Smooth muscle cell (in vitro differentiated cells): Measurements from ENCODE around the gene SIL1. TPM values are rescaled to one million over a fixed set of nuclear protein-coding genes. Genes with fewer than 3 reads are reported as not detected.

Source experiments
- DNase-seq: peaks from one replicate; lab custom pipeline; 2025; ENCODE audit not compliant: unreplicated experiment; lab: John Stamatoyannopoulos, UW
- H2AFZ ChIP-seq: fragments of 200-600 bp; sonication (generic); 2 replicates; pipeline ENCODE4 v1.6.0; 2016; ENCODE audit warnings: antibody characterized with exemption, low read depth, mild to moderate bottlenecking
- H3F3A ChIP-seq: fragments of 200-600 bp; sonication (generic); 2 replicates; pipeline ENCODE4 v1.6.0; 2017; ENCODE audit warnings: antibody characterized with exemption, low read depth
- H3K27ac ChIP-seq: fragments of 200-600 bp; sonication (generic); 2 replicates; pipeline ENCODE4 v1.5.1; 2016; ENCODE audit warnings: low read depth, mild to moderate bottlenecking
- H3K27me3 ChIP-seq: fragments of 200-600 bp; sonication (generic); 2 replicates; pipeline ENCODE4 v1.6.1; 2016; ENCODE audit warnings: low read depth, mild to moderate bottlenecking
- H3K36me3 ChIP-seq: fragments of 200-600 bp; sonication (generic); 2 replicates; pipeline ENCODE4 v1.5.1; 2016; ENCODE audit warnings: low read depth
- H3K4me1 ChIP-seq: fragments of 200-600 bp; sonication (generic); 2 replicates; pipeline ENCODE4 v1.5.1; 2016; ENCODE audit warnings: low read depth
- H3K4me2 ChIP-seq: fragments of 200-600 bp; sonication (generic); 2 replicates; pipeline ENCODE4 v1.6.0; 2016; ENCODE audit warnings: mild to moderate bottlenecking
- H3K4me3 ChIP-seq: fragments of 200-600 bp; sonication (generic); 2 replicates; pipeline ENCODE4 v1.5.1; 2016; ENCODE audit warnings: mild to moderate bottlenecking
- H3K79me2 ChIP-seq: fragments of 200-600 bp; sonication (generic); 2 replicates; pipeline ENCODE4 v1.6.0; 2016; ENCODE audit warnings: low read depth, mild to moderate bottlenecking
- H3K9ac ChIP-seq: fragments of 200-600 bp; sonication (generic); 2 replicates; pipeline ENCODE4 v1.6.0; 2016; ENCODE audit warnings: low read depth
- H3K9me3 ChIP-seq: fragments of 200-600 bp; sonication (generic); replicated peaks from 2 replicates; pipeline ENCODE4 v1.5.1; 2016; ENCODE audit warnings: low read depth
- H4K20me1 ChIP-seq: fragments of 200-600 bp; sonication (generic); 2 replicates; pipeline ENCODE4 v1.6.0; 2016; ENCODE audit warnings: low read depth
- CTCF ChIP-seq: fragments of 200-600 bp; sonication (generic); IDR thresholded peaks from 2 replicates; pipeline ENCODE4 v1.5.1; 2017; ENCODE audit warnings: borderline replicate concordance, mild to moderate bottlenecking, antibody characterized with exemption; ENCODE audit not compliant: insufficient read depth, poor library complexity, severe bottlenecking
- WGBS: methylation state at CpG from one replicate; pipeline ENCODE4 v1.1.7; 2016; ENCODE audit warnings: low lambda C conversion rate; 5-methylcytosine and 5-hydroxymethylcytosine counted together
- polyA plus RNA-seq: library from polyadenylated mRNA; unstranded; fragments of >200 nt; fragmentation: Nextera tagmentation; extraction: Ambion mirVana; gene quantifications from 2 replicates; pipeline ENCODE4 v1.2.1, GENCODE V29; 2016
- total RNA-seq: library from RNA; depleted of rRNA; stranded (reverse); fragments of >200 nt; gene quantifications from 2 replicates; pipeline ENCODE4 v1.2.3, GENCODE V29; 2014

The SIL1 gene
- total and polyA plus RNA-seq, 2 experiments from 2014 or later = 45.5 to 119 TPM

- WGBS = 96% methylated on average over 4 of the region's 4 CpGs
- H3K4me1 ChIP-seq = peaks cover 12% of the 10 kb centered on the region
- no peak overlapping the region for H3K4me2 ChIP-seq
Measured at GRCh38 chr5:138972836-138973235, 225.3 kb downstream of the SIL1 start.

GRCh38 chr5:138972230-138972629 lies 225.9 kb downstream of the SIL1 start:
- no peak overlapping the region for H3K27ac ChIP-seq
- no peak for DNase-seq
- H3K4me3 ChIP-seq = no peak overlapping the region
- no peaks in the 10 kb centered on the region for H4K20me1 ChIP-seq
- peaks cover 18% of the 10 kb centered on the region for H3K4me1 ChIP-seq
- H3K27me3 ChIP-seq = no peaks in the 10 kb centered on the region
- H3K79me2 ChIP-seq = no peaks in the 10 kb centered on the region
- no peak overlapping the region for H3K4me2 ChIP-seq
- WGBS = 100% methylated on average over 1 of the region's 1 CpG
- no peaks in the 10 kb centered on the region for H3K9me3 ChIP-seq
- no peaks in the 10 kb centered on the region for H3K36me3 ChIP-seq
- no peak for TF ChIP-seq CTCF
- no peak overlapping the region for H2AFZ ChIP-seq
- H3F3A ChIP-seq = no peaks in the 10 kb centered on the region
- no peak overlapping the region for H3K9ac ChIP-seq

More at GRCh38 chr5:138972836-138973235, 225.3 kb downstream of the SIL1 start:
- no peak overlapping the region for H2AFZ ChIP-seq
- H3K27me3 ChIP-seq = no peaks in the 10 kb centered on the region
- H3K79me2 ChIP-seq = no peaks in the 10 kb centered on the region
- no peaks in the 10 kb centered on the region for H3F3A ChIP-seq
- H3K27ac ChIP-seq = no peak overlapping the region
- H3K36me3 ChIP-seq = no peaks in the 10 kb centered on the region
- no peak for DNase-seq
- no peak overlapping the region for H3K9ac ChIP-seq
- H4K20me1 ChIP-seq = no peaks in the 10 kb centered on the region
- H3K4me3 ChIP-seq = no peak overlapping the region
- no peaks in the 10 kb centered on the region for H3K9me3 ChIP-seq
- no peak for TF ChIP-seq CTCF

- Histone ChIP-seq H3K4me3 (no peak overlapping the region), H3K79me2 (no peaks in the 10 kb centered on the region), H3K4me2 (no peak overlapping the region), H3K9ac (no peak overlapping the region), H2AFZ (no peak overlapping the region), H3K27ac (no peak overlapping the region), H3F3A (no peaks in the 10 kb centered on the region), H3K36me3 (no peaks in the 10 kb centered on the region), H3K27me3 (no peaks in the 10 kb centered on the region), H3K9me3 (no peaks in the 10 kb centered on the region), H4K20me1 (no peaks in the 10 kb centered on the region), H3K4me1 (peaks cover 31% of the 10 kb centered on the region)
- no peak for DNase-seq
- 94% methylated on average over 5 of the region's 5 CpGs for WGBS
- TF ChIP-seq CTCF = no peak
Measured at GRCh38 chr5:138969323-138970002, 228.7 kb downstream of the SIL1 start.

- H3K9me3 ChIP-seq = no peaks in the 10 kb centered on the region
- DNase-seq = no peak
- WGBS = 97% methylated on average over 4 of the region's 4 CpGs
- no peaks in the 10 kb centered on the region for H3K36me3 ChIP-seq
- H4K20me1 ChIP-seq = no peaks in the 10 kb centered on the region
- H3K9ac ChIP-seq = no peak overlapping the region
- no peaks in the 10 kb centered on the region for H3K79me2 ChIP-seq
- H3F3A ChIP-seq = no peaks in the 10 kb centered on the region
- no peaks in the 10 kb centered on the region for H3K27me3 ChIP-seq
- H3K27ac ChIP-seq = no peak overlapping the region
- TF ChIP-seq CTCF = no peak
- H3K4me2 ChIP-seq = no peak overlapping the region
- no peak overlapping the region for H3K4me3 ChIP-seq
- no peak overlapping the region for H2AFZ ChIP-seq
- peaks cover 32% of the 10 kb centered on the region for H3K4me1 ChIP-seq
Measured at GRCh38 chr5:138968601-138969000, 229.6 kb downstream of the SIL1 start.
